HG03097 (cell line): ENCODE data around the gene UGT1A1.

Experiments
- ATAC-seq: cut with Tn5 transposase; IDR thresholded peaks from one replicate; pipeline ENCODE4 v1.9.1; 2021; ENCODE audit not compliant: unreplicated experiment, low FRiP score

The UGT1A1 gene

DNA sequence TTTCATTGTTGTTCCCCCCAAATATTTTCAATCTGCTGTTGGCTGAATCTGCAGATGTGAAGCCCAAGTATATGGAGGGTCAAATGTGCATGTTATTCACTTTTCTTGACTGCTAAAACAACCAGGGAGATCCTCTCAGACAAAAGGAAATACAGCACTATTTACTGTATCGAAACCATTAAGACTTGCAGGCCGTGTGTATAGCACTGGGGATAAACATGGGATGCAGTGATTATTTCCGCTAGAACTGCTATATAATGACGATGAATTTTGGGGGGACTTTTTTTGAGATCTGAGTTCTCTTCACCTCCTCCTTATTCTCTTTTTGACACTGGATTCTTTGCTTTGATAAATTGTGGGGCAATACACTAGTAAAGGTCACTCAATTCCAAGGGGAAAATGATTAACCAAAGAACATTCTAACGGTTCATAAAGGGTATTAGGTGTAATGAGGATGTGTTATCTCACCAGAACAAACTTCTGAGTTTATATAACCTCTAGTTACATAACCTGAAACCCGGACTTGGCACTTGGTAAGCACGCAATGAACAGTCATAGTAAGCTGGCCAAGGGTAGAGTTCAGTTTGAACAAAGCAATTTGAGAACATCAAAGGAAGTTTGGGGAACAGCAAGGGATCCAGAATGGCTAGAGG is 3.5 kb upstream of the UGT1A1 start:
- no peak for ATAC-seq

DNA sequence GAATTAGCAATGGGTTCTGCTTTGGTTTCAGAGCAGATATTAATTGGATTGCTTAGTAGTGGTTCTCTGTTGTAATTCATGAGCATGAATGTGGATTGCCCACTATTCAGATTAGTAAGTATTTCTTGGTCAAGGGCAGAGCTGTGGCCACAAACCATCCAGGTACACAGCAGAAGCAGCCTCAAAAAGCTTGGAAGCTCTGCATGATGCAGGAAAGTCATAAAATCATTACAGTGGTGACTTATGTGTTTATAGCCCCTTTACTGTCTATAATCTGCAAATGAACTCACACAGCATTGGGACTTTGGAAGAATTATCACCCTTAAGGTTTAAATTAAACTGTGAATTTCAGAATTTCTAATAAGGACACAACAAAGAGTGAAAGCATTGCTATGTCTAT is 1.9 kb upstream of the UGT1A1 start:
- no peak for ATAC-seq

DNA sequence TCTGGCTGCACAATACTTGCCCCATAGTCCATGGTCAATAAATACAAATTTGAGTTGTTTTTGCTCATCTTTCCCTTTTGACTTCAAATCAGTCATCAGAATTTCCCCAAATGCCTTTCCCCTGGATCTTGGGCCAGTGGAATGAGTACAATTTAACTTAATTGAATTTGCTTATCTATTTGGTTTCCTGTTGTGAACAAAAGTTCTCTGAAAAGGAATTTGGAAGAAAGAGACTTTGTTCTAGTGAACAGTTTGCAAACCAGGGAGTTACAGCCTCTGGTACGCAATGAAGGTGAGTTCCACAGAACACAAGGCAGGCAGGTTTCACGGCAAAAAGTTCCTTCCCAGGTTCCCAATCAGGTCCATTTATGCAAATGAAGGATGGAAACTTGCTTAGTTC is 1.2 kb upstream of the UGT1A1 start:
- no peak for ATAC-seq

DNA sequence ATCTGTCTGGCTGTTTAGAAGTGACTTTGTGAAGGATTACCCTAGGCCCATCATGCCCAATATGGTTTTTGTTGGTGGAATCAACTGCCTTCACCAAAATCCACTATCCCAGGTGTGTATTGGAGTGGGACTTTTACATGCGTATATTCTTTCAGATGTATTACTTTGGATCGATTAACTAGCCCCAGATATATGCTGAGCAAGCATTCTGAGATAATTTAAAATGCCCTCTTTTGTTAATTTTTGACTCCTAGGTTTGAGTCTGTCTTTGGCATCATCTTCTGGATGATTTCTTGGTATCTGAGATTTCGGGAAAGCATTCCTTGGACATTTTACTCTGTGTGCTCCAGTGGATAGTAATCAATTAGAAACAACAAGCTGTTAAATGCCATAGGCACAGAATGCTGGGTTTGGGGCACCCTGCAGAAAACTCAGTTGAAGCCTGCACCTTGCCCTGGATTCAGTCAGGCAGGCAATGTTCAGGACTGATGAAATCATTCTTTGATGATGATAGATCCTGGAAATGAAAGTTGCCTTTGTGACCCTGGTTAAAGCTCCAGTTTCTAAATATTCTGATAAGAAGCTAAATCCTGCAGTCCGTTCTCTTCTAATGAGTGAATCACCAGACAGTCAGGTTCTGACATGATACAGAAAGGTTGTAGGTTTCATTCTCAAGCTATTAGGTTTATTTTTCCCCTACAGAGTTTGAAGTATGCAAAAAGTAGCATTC is 1.1 kb downstream of the UGT1A1 start:
- no peak for ATAC-seq

DNA sequence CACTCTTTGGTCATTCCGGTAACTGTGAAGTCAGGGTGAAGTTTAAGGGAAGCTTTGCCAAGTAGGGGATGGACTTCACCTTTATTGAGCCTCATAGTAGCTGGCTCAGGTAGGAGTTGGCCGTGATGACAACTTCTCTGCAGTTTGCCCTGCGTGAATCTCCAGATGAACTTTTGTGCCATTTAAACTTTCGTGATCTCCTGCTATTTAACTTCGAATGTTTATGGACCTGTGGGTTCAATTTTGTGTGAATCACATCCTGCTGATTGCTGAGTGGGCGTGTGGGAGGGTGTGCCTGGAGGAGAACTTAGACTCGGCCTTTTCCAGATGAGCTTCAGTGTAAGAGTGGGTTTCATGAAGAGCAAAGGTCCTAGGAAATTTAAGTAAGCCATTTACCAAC is 4.2 kb downstream of the UGT1A1 start:
- no peak for ATAC-seq

DNA sequence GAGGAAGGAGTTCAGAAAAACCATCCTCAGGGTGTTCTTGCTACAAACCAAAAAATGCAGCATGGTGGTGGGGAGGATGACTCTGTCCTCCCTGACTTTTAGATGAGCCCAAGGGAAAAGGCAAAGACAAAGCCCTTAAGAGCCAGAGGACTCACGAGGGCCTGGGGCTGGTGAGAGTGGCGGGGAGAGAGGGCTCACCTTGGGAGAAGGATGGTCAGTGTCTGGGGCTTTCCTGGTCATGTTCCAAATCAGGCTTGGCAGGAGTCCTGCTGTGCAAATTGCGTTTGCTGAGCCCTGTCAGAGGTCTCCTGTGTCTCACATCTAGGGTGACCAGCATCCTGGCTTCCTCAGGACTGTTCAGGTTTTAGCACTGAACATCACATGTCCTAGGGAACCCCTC is 4.7 kb downstream of the UGT1A1 start:
- ATAC-seq, result no peak

DNA sequence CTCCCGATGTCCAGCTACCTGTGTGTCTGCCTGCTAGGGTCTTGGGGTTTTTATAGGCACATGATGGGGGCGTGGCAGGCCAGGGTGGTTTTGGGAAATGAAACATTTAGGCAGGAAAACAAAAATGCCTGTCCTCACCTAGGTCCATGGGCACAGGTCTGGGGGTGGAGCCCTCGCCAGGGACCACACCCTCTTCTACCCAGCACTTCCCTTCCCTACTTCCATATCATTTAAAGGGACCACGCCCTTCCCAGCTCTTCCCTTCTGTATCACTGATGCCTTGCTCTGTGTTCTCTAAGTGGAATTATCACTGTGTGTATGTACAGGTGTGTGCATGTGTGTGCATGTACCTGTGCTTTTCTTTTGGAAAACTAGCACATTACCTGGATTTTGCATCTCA is 6.3 kb downstream of the UGT1A1 start:
- no peak for ATAC-seq

DNA sequence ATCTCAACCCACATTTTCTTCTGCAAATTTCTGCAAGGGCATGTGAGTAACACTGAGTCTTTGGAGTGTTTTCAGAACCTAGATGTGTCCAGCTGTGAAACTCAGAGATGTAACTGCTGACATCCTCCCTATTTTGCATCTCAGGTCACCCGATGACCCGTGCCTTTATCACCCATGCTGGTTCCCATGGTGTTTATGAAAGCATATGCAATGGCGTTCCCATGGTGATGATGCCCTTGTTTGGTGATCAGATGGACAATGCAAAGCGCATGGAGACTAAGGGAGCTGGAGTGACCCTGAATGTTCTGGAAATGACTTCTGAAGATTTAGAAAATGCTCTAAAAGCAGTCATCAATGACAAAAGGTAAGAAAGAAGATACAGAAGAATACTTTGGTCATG is 8.0 kb downstream of the UGT1A1 start:
- ATAC-seq, result no peak

DNA sequence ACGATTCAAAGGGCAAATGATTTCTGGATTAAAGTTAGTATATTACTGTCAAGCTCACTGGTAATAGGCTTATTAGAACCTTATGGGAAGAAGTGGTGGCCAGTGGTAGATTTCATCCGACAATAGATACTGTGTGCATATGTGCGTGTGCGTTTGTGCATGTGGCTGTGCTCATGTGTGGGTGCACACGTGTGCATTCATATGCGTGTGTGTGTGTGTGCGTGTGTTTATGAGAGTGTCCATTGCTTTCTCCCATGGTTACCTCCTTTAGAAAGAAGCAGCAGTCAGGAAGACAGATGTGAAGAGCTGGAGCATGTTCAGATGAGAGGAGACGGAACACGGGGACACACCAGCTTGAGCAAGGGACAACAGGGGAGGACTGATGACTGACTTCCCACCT is 9.2 kb downstream of the UGT1A1 start:
- ATAC-seq, result no peak

DNA sequence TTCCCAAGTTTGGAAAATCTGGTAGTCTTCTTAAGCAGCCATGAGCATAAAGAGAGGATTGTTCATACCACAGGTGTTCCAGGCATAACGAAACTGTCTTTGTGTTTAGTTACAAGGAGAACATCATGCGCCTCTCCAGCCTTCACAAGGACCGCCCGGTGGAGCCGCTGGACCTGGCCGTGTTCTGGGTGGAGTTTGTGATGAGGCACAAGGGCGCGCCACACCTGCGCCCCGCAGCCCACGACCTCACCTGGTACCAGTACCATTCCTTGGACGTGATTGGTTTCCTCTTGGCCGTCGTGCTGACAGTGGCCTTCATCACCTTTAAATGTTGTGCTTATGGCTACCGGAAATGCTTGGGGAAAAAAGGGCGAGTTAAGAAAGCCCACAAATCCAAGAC is 12.1 kb downstream of the UGT1A1 start:
- no peak for ATAC-seq

DNA sequence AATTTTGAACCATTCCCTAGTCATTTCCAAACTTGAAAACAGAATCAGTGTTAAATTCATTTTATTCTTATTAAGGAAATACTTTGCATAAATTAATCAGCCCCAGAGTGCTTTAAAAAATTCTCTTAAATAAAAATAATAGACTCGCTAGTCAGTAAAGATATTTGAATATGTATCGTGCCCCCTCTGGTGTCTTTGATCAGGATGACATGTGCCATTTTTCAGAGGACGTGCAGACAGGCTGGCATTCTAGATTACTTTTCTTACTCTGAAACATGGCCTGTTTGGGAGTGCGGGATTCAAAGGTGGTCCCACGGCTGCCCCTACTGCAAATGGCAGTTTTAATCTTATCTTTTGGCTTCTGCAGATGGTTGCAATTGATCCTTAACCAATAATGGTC is 12.5 kb downstream of the UGT1A1 start:
- no peak for ATAC-seq

DNA sequence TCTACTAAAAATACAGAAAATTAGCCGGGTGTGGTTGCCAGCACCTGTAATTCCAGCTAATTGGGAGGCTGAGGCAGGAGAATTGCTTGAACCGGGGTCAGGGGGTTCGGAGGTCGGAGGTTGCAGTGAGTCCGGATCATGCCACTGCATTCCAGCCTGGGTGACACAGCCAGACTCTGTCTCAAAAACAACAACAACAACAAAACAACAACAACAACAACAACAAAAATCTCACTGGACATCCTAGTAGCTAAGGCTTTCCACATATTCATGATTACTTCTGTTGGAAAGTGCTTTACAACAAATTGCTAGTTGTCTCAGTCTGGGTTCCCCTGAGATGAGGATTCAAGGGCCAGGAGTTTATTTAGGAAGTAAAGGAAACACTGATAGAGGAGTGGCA is 13.8 kb downstream of the UGT1A1 start:
- no peak for ATAC-seq

DNA sequence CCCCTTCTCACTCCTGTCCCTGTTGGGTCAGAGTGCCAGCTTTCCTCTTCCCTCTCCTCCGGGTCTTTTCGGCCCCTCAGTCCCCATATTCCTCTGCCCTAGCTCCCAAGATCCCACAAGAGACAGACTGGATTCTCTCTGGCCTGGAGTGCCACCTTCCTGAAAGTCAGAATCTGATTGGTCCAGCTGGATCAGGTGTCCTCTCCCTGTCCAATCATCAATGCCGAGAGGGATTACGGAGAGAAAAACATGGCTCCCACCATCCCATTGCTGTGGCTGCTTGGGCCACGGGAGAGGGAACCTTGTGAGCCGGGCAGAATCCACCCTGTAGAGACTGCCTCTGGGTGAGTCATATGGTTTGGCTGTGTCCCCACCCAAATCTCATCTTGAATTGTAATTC is 15.3 kb downstream of the UGT1A1 start:
- no peak for ATAC-seq

DNA sequence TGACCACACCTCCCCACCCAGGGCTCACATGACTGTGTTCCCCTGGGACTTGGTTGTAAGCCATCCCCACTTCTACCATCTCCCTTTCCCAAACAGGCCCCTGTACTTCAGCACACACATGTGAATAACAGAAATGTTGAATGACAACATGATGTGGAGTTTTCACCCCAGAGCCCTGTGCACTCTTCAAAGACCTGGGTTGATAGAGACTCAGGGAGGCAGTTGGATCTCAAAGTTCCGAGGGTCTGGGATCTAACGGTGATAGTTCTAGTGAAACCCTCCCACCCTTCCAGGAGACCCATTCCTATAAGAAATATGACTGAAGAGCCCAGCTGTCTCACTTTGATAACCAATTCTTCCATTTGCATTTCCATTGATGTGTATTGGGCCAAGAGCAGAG is 18.0 kb downstream of the UGT1A1 start, which contains the start of gene MROH2A:
TSS of gene MROH2A (plus strand) at position 301 of the 400 bp plus-strand sequence. CDS start 1,029 bp downstream, outside the sequence.
- ATAC-seq, result no peak

DNA sequence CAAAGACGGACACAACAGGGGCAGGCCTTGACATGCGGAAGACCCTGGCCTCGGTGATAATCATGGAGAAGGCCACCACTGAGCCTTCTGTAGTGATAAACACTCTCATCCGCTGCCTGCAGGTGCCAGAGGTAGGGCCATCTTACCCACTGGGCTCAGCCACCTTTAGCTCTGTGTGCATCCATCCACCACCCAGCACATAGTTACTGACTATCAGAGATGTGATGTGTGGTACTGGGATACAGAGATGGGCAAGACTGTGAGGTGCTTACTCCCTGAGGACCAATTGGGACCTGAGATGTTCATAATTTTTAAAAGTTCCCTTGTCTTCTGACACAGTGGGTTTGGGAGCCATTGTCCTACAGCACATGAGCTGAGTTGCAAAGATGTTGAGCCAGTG is 19.7 kb downstream of the UGT1A1 start:
- no peak for ATAC-seq

DNA sequence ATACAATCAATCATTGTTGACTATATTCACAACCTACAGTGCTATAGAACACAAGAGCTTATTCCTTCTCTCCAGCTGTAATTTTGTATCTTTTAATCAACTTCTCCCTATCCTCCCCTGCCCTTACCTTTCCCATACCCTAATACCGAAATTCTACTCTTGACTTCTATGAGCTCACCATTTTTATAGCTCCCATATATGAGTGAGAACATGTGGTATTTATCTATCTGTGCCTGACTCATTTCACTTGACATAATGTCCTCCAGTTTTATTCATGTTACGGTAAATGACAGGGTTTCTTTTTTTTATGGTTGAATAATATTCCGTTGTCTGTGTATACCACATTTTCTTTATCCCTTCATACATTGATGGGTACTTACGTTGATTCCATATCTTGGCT is 20.7 kb downstream of the UGT1A1 start:
- ATAC-seq, result no peak

DNA sequence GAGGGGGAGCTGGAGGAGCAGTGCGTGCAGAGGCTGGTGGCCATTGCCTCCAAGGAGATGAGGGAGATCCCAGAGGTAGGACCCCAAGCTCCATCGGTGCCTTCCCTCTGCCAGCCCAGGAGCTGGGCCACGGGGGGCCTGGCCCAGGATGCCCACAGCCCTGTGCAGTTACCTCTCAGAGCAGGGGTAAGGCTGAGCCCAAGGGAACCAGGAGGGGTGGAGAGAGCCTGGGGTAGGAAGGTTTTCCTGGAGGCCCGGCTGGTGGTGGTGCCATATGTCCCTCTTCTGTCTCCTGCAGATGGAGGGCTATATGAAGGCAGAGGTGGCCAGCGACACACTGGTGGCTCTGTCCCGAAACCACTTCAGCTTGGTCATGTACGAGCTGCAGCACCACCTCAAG is 29.5 kb downstream of the UGT1A1 start:
- no peak for ATAC-seq

DNA sequence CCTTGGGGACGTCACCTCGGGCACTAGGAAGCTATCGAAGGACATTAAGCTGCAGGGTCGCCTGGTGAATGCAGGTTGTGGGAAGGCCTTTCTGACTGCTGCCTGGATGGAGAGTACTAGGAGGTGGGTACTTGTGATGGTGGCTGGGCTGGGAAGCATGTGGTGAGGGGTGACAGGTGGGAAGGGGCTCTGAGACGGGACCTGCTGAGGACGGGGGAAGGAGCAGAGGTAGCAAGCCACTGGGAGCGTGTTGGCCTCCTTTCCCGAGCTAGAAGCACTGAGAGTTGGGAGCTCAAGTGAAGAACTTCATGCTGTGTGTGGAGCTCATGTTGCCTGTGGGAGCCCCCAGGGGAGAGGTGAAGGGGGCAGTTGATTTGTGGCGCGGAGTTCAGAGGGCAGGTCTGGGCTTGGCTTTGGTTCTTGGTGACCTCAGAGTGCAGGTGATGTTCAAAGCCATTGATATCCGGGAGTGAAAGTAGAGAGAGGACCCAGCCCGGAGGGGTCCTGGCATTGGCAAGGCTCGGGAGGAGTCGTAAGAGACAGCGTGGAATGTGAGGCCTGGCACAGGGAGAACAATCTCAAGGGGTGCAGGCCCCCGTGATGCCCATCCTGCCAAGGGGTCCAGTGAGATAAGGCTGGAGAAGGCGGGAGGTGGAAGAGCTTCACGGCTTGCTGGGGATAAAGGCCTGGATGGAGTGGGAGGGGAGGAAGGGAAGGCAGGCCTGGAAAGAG is 31.2 kb downstream of the UGT1A1 start:
- no peak for ATAC-seq

DNA sequence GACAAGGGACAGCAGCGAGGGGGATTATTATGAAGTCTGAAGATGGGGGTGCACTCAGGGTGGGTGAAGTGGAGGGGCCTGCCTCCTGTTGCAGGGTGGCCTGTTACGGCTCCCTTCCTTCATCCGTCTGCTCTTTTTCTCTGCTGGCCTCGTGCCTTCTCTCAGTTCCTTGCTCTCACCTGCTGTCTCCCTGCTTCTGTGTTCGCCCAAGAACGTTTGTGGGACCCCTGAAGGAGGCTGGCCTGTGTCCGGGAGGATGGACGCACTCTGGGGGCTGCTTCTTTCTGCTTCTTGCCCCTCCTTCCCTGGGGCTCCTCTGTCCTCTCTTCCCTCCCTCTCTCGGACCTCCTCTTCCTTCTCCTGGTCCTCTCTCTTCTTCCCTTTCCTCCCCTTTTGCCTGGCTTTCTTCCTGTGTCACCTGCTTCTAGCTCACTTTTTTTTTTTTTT is 31.8 kb downstream of the UGT1A1 start:
- no peak for ATAC-seq

DNA sequence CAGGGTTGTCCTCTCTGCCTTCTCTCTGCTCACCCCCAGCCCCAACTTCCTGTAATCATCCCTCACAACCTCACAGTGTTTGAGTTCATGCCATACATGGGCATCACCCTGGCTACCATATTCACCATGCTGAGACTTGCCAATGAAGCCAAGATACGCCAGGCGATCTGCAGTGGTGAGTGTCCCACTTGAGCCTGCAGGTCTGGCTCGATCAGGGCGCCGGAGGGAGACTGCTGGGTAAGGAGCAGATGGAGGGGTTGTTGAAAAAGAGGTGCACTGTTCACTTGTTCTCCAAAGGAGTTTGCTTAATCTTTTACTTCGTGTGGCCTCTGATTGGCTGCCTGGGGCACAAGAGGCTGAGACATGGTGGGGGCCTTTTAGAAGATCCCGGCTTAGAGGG is 32.6 kb downstream of the UGT1A1 start:
- ATAC-seq, result no peak

DNA sequence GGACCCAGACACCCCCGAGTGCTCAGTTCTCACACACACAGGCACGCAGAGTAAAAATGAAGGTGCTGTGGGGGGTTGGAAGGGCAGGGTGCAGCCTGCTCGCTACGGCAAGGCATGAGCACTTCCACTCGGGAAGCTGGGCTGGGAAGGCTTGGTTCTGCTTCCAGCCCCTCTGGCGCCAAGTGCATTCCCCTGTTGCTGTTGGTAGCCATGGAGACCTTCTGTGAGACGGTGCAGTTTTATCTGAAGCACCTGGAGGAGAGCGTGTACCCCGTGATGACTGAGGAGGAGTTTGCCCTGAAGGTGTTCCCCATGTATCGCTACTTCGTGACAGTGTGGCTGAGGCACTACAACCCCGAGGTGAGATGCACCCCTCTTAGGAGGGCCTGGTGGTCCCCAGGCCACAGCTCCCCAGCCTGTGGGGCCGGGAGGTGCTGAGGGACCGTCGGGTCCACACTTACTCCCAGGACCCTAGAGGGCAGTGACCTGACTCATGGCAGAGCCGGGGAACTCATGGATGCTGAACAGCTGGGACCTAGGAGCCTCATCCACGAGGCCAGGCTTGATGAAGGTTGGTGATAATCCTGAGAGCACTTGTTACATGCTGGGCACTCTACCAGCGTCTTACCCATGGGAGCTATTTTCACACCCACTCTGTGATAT is 33.5 kb downstream of the UGT1A1 start:
- no peak for ATAC-seq
